ENCODE results near the gene RALBP1.

The RALBP1 gene

DNA sequence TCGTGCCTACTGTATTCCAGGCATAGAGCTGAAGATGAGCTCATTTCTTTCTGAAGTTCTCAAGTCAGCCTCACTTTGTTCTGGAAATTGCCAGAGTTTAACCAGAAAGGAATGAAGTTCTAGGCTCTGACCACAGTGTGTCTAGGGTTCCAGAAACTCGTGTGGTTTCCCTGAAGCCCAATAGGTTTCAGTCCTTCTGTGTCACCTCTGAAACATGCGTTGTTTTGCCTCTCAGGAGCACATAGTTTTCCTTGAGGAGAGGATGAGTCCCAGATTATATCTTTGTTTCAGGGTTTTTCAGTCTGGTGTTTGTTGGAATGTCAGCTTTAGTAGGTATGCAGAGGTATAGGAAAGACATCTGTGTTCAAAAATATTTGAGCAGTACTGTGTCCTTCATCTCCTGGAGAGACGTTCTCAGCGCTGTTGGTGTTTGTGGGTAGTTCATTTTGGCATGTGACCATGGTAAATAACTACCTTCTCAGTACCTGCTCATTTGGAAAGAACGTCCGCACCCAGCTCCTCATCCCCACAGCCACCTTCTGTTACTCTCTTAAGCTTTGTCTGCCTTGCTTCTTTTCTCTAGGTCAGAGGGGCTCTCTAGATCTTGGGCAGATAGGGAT lies 56.6 kb downstream of the RALBP1 start:
- no peak overlapping the region for H3K4me3 ChIP-seq (ENCODE audit: low read depth, low read length)
- TF ChIP-seq POLR2A (IDR thresholded peaks at IDR 0.05; ENCODE audit: extremely low read depth, insufficient read length) (no peak), MYC (IDR thresholded peaks at IDR 0.05; ENCODE audit: low read depth, low read length) (no peak)
- TF ChIP-seq, protein P1, sequence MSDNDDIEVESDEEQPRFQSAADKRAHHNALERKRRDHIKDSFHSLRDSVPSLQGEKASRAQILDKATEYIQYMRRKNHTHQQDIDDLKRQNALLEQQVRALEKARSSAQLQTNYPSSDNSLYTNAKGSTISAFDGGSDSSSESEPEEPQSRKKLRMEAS (IDR thresholded peaks at IDR 0.05; ENCODE audit: low read depth, low read length), result no peak
- TF ChIP-seq, protein P2, sequence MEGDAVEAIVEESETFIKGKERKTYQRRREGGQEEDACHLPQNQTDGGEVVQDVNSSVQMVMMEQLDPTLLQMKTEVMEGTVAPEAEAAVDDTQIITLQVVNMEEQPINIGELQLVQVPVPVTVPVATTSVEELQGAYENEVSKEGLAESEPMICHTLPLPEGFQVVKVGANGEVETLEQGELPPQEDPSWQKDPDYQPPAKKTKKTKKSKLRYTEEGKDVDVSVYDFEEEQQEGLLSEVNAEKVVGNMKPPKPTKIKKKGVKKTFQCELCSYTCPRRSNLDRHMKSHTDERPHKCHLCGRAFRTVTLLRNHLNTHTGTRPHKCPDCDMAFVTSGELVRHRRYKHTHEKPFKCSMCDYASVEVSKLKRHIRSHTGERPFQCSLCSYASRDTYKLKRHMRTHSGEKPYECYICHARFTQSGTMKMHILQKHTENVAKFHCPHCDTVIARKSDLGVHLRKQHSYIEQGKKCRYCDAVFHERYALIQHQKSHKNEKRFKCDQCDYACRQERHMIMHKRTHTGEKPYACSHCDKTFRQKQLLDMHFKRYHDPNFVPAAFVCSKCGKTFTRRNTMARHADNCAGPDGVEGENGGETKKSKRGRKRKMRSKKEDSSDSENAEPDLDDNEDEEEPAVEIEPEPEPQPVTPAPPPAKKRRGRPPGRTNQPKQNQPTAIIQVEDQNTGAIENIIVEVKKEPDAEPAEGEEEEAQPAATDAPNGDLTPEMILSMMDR (IDR thresholded peaks at IDR 0.05; ENCODE audit: low read depth, low read length), result no peak
- DNase-seq (ENCODE audit: low read depth), result no peak

DNA sequence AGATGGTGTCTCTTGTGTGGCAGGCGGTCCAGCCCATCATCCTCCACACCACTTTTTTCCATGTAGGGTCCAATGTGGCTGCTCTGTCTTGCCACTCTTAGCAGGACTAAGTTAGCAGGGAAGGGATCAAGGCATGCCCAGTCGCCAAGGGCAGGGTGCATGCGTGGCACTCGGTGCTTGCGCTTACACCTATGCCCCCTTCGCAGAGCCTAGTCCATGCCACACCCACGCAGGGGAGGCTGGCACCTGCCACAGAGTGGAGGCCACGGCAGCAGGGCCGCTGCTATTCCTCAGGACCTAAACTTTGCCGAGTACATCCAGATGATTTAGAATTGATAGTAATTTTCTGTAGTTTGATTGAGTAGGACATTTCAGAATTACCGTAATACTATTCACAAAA lies 59.5 kb downstream of the RALBP1 start:
- H3K4me3 ChIP-seq (ENCODE audit: low read depth, low read length), result no peak overlapping the region
- DNase-seq (ENCODE audit: low read depth), result no peak
- TF ChIP-seq POLR2A (IDR thresholded peaks at IDR 0.05; ENCODE audit: extremely low read depth, insufficient read length), result no peak
- TF ChIP-seq, protein P2 (IDR thresholded peaks at IDR 0.05; ENCODE audit: low read depth, low read length), result no peak
- TF ChIP-seq, protein P1 (IDR thresholded peaks at IDR 0.05; ENCODE audit: low read depth, low read length), result no peak
- TF ChIP-seq MYC (IDR thresholded peaks at IDR 0.05; ENCODE audit: low read depth, low read length), result no peak

DNA sequence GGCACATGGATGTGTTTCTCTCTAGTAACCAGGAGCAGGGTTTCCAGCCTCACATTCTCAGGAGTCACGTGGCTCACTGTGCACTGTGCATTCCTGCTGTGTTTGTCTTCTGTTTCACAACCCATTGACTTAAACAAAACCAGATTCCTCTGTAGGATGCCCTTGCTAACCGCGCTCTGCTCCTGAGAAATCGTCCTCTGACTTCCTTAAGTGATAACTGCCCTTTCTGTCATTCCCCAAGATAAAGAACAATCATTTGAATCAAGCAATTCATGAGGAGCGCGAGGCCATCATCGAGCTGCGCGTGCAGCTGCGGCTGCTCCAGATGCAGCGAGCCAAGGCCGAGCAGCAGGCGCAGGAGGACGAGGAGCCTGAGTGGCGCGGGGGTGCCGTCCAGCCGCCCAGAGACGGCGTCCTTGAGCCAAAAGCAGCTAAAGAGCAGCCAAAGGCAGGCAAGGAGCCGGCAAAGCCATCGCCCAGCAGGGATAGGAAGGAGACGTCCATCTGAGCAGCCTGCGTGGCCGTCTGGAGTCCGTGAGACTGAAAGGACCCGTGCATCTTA lies 60.2 kb downstream of the RALBP1 start:
- DNase-seq (ENCODE audit: low read depth), result no peak
- TF ChIP-seq MYC (IDR thresholded peaks at IDR 0.05; ENCODE audit: low read depth, low read length) (no peak), POLR2A (IDR thresholded peaks at IDR 0.05; ENCODE audit: extremely low read depth, insufficient read length) (no peak)
- TF ChIP-seq, protein P2 (IDR thresholded peaks at IDR 0.05; ENCODE audit: low read depth, low read length), result no peak
- TF ChIP-seq, protein P1 (IDR thresholded peaks at IDR 0.05; ENCODE audit: low read depth, low read length), result no peak
- H3K4me3 ChIP-seq (ENCODE audit: low read depth, low read length), result no peak overlapping the region

DNA sequence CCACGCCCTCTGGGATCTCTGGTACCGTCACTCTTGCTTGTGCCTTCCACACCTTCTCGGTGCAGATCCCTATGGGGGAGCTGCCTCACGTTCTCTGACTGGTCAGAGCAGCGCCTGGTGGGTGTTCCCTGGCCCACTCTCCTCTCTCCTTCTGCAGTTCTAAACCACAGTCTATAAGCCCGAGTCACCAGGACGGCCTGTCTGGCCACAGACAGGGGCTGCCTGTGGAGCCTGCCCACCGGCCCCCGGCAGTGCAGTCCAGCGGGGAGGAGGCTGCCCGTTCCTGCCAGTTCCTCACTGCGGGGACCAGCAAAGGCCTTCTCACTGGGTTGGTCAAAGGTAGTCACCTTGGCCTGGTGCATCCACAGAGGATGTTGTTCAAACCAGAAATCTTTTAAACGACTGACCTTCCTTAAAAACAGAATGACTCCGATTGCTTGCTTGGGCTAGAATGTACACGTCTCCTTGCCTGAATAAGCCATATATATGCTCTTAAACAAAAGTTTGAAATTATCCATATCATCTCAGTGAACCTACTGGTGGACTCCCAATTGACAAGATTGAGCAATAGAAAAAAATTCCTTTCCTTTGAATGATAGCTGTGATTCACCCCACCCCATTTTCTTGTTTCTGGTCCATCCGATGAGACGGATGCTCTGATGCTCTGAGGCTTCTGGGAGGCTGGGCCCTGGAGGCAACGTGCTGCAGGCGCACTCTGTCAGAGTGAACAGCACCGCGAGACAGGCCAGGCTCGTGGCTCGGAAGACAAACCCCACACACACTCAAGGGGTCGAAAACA lies 61.2 kb downstream of the RALBP1 start:
- no peak overlapping the region for H3K4me3 ChIP-seq (ENCODE audit: low read depth, low read length)
- DNase-seq (ENCODE audit: low read depth), result no peak
- no peak for TF ChIP-seq POLR2A (IDR thresholded peaks at IDR 0.05; ENCODE audit: extremely low read depth, insufficient read length)
- no peak for TF ChIP-seq MYC (IDR thresholded peaks at IDR 0.05; ENCODE audit: low read depth, low read length)
- TF ChIP-seq, protein P2 (IDR thresholded peaks at IDR 0.05; ENCODE audit: low read depth, low read length), result no peak
- TF ChIP-seq, protein P1 (IDR thresholded peaks at IDR 0.05; ENCODE audit: low read depth, low read length), result no peak

DNA sequence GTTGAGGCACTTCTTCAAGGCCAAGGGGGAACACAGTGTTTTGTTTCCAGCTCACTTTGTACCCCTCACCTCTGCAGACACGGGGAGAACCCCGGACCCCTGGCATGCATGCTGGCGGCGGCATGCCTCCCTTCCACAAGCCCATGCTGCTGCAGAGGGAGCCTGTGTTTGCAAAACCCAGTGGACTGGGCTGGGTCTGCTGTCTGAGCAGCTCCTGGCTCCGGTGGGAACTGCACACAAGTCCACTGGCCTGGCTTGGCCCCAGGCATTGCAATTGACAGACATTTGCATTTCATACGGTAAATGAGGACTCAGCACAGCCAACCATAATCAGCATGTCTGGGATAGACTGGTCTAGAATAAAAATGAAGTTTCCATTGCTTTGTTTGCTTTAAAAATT lies 62.4 kb downstream of the RALBP1 start:
- DNase-seq (ENCODE audit: low read depth), result no peak
- no peak overlapping the region for H3K4me3 ChIP-seq (ENCODE audit: low read depth, low read length)
- TF ChIP-seq MYC (IDR thresholded peaks at IDR 0.05; ENCODE audit: low read depth, low read length), result no peak
- TF ChIP-seq, protein P1 (IDR thresholded peaks at IDR 0.05; ENCODE audit: low read depth, low read length), result no peak
- no peak for TF ChIP-seq POLR2A (IDR thresholded peaks at IDR 0.05; ENCODE audit: extremely low read depth, insufficient read length)
- TF ChIP-seq, protein P2 (IDR thresholded peaks at IDR 0.05; ENCODE audit: low read depth, low read length), result no peak
